Measurements from ENCODE around the gene TENM3. TPM values are rescaled to one million over a fixed set of nuclear protein-coding genes. Genes with fewer than 3 reads are reported as not detected.

The TENM3 gene
- total and polyA plus RNA-seq, 2 experiments from 2014 or later: 16.1 to 70.9 TPM

GRCh38 chr4:182582245-182582644, 339.0 kb downstream of the TENM3 start:
- Histone ChIP-seq H2AFZ (no peak overlapping the region), H3K9me2 (replicated peaks; ENCODE audit: insufficient read depth) (no peaks in the 10 kb centered on the region), H3K4me3 (no peak overlapping the region), H3K4me2 (no peak overlapping the region), H3K27ac (no peak overlapping the region), H3K27me3 (no peaks in the 10 kb centered on the region), H4K20me1 (ENCODE audit: insufficient read depth, poor library complexity, severe bottlenecking) (no peaks in the 10 kb centered on the region), H3K36me3 (replicated peaks; ENCODE audit: insufficient read depth, low read depth) (no peaks in the 10 kb centered on the region), H3K9me3 (ENCODE audit: low read depth) (no peaks in the 10 kb centered on the region), H3K4me1 (ENCODE audit: insufficient read depth) (peaks cover 12% of the 10 kb centered on the region), H3K79me2 (peaks cover 11% of the 10 kb centered on the region)
- TF ChIP-seq EZH2phosphoT487 (IDR thresholded peaks at IDR 0.05; ENCODE audit: low read depth, severe bottlenecking, unreplicated experiment) (no peak), EZH2 (IDR thresholded peaks at IDR 0.05; ENCODE audit: borderline replicate concordance) (no peak)
- TF ChIP-seq, protein P1, sequence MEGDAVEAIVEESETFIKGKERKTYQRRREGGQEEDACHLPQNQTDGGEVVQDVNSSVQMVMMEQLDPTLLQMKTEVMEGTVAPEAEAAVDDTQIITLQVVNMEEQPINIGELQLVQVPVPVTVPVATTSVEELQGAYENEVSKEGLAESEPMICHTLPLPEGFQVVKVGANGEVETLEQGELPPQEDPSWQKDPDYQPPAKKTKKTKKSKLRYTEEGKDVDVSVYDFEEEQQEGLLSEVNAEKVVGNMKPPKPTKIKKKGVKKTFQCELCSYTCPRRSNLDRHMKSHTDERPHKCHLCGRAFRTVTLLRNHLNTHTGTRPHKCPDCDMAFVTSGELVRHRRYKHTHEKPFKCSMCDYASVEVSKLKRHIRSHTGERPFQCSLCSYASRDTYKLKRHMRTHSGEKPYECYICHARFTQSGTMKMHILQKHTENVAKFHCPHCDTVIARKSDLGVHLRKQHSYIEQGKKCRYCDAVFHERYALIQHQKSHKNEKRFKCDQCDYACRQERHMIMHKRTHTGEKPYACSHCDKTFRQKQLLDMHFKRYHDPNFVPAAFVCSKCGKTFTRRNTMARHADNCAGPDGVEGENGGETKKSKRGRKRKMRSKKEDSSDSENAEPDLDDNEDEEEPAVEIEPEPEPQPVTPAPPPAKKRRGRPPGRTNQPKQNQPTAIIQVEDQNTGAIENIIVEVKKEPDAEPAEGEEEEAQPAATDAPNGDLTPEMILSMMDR (IDR thresholded peaks at IDR 0.05; ENCODE audit: poor library complexity): no peak
- 92% methylated on average over 4 of the region's 4 CpGs for WGBS (ENCODE audit: low lambda C conversion rate, missing lambda C conversion rate)
- no peak for DNase-seq (ENCODE audit: low spot score)

DNA sequence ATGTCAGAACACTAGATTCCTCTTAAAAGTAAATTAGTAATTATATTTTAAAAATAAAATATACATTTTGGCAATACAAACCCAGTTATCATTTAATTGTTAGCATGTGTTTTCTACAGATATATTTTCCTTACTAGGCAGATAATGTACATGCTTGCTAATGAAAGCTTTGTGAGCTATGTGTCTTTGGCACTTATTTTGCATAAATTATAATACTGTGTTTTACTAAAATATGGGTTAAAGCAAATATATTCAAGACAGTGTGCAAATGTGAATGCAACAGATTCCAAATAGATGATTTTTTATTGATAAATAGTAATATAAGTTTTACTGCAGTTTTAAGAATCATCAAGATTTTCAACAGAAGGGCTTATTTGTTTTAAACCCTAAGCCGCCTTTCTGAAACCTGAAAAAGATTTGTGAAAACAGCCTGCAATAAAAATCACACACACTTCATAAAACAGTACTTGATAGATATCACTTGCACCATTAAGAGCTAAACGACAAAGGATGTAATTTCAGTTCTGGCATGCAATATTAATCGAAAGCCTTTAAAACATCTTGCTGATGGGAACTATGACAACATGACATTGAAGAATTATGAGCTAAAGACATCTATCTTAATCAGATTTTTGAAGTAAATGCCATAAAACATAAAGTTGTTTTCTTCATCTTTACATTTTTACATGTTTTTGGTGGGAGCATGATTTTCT, 340.7 kb downstream of the TENM3 start:
- peaks cover 11% of the 10 kb centered on the region for H3K79me2 ChIP-seq
- H3K4me1 ChIP-seq (ENCODE audit: insufficient read depth): peaks cover 12% of the 10 kb centered on the region
- WGBS (ENCODE audit: low lambda C conversion rate, missing lambda C conversion rate): 41% methylated on average over 3 of the region's 3 CpGs
- DNase-seq (ENCODE audit: low spot score): no peak
- TF ChIP-seq EZH2 (IDR thresholded peaks at IDR 0.05; ENCODE audit: borderline replicate concordance) (no peak), EZH2phosphoT487 (IDR thresholded peaks at IDR 0.05; ENCODE audit: low read depth, severe bottlenecking, unreplicated experiment) (no peak)
- TF ChIP-seq, protein P1 (IDR thresholded peaks at IDR 0.05; ENCODE audit: poor library complexity): no peak
- H3K4me2 ChIP-seq: no peak overlapping the region
- H3K9me3 ChIP-seq (ENCODE audit: low read depth): no peaks in the 10 kb centered on the region
- H4K20me1 ChIP-seq (ENCODE audit: insufficient read depth, poor library complexity, severe bottlenecking): no peaks in the 10 kb centered on the region
- H3K36me3 ChIP-seq (replicated peaks; ENCODE audit: insufficient read depth, low read depth): no peaks in the 10 kb centered on the region
- no peaks in the 10 kb centered on the region for H3K27me3 ChIP-seq
- no peaks in the 10 kb centered on the region for H3K9me2 ChIP-seq (replicated peaks; ENCODE audit: insufficient read depth)
- no peak overlapping the region for H3K4me3 ChIP-seq
- no peak overlapping the region for H3K27ac ChIP-seq
- H2AFZ ChIP-seq: no peak overlapping the region

- Histone ChIP-seq H3K9me2 (replicated peaks; ENCODE audit: insufficient read depth) (no peaks in the 10 kb centered on the region), H3K4me1 (ENCODE audit: insufficient read depth) (peaks cover 12% of the 10 kb centered on the region), H3K4me2 (no peak overlapping the region), H3K9me3 (ENCODE audit: low read depth) (no peaks in the 10 kb centered on the region), H3K27ac (no peak overlapping the region), H3K27me3 (no peaks in the 10 kb centered on the region), H3K4me3 (no peak overlapping the region), H3K36me3 (replicated peaks; ENCODE audit: insufficient read depth, low read depth) (no peaks in the 10 kb centered on the region), H4K20me1 (ENCODE audit: insufficient read depth, poor library complexity, severe bottlenecking) (no peaks in the 10 kb centered on the region), H2AFZ (no peak overlapping the region), H3K79me2 (peaks cover 11% of the 10 kb centered on the region)
- no peak for DNase-seq (ENCODE audit: low spot score)
- TF ChIP-seq EZH2phosphoT487 (IDR thresholded peaks at IDR 0.05; ENCODE audit: low read depth, severe bottlenecking, unreplicated experiment) (no peak), EZH2 (IDR thresholded peaks at IDR 0.05; ENCODE audit: borderline replicate concordance) (no peak)
- TF ChIP-seq, protein P1 (IDR thresholded peaks at IDR 0.05; ENCODE audit: poor library complexity): no peak
- WGBS (ENCODE audit: low lambda C conversion rate, missing lambda C conversion rate): 72% methylated on average over 7 of the region's 7 CpGs
Observed at GRCh38 chr4:182585321-182585720, 342.1 kb downstream of the TENM3 start.

Measured in hepatocyte (in vitro differentiated cells).